AG09309 (cell line): ENCODE results near the gene CFAP206.

Experiments used
- DNase-seq: peaks from one replicate; pipeline ENCODE4 v3.0.0-alpha.2; 2010; ENCODE audit warnings: low read depth
- H3K4me3 ChIP-seq: 2 replicates; pipeline ENCODE4 v1.5.1; 2011; ENCODE audit warnings: mild to moderate bottlenecking, low read depth, low read length, moderate library complexity; ENCODE audit not compliant: control insufficient read depth
- TF ChIP-seq, protein P1 (sequence below): IDR thresholded peaks from 2 replicates; pipeline ENCODE4 v1.5.1; 2011; ENCODE audit warnings: mild to moderate bottlenecking, low read depth, low read length, inconsistent platforms; ENCODE audit not compliant: insufficient read depth, control insufficient read depth; ENCODE audit errors: missing control alignments

CFAP206 gene

DNA sequence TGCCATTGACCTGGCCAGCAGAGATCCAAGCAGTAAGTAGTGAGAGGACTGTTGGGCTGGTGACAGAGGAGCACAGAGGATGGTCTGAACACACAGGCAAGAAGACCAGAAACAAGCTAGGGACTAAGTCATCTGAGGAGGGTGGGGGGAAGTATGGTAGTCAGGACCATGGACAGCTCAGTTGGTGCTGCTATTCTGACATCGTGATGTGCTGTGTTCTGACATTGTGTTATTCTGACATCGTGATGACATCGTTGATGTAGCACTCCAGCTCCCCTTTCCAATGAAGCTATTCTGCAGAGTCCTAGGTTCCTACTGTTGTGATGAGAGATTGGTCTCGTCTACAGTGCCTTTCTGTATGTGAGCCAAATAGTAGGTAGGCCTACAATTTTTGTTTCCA lies 28.7 kb downstream of the CFAP206 start:
- DNase-seq, result peak; percentile 17
- TF ChIP-seq, protein P1, sequence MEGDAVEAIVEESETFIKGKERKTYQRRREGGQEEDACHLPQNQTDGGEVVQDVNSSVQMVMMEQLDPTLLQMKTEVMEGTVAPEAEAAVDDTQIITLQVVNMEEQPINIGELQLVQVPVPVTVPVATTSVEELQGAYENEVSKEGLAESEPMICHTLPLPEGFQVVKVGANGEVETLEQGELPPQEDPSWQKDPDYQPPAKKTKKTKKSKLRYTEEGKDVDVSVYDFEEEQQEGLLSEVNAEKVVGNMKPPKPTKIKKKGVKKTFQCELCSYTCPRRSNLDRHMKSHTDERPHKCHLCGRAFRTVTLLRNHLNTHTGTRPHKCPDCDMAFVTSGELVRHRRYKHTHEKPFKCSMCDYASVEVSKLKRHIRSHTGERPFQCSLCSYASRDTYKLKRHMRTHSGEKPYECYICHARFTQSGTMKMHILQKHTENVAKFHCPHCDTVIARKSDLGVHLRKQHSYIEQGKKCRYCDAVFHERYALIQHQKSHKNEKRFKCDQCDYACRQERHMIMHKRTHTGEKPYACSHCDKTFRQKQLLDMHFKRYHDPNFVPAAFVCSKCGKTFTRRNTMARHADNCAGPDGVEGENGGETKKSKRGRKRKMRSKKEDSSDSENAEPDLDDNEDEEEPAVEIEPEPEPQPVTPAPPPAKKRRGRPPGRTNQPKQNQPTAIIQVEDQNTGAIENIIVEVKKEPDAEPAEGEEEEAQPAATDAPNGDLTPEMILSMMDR, result no peak
- H3K4me3 ChIP-seq, result no peak overlapping the region

DNA sequence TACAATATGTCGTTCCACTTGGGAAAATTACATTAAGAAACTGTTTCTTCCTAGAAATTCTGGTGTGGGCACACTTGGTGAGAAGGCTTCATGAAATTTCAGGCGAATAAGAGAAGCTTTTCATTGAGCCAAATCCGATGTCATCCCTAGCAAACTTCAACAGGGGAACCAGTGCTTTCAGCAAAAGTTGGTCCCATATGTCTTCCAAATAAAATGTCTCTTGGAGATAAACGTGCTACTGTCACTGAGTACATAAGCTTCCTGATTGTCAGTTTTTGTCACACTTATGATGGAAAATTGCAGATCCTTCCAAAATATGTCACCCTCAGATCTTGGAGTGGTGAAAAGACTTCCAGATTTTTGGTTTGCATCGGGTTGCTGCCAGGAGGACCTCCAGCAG lies 33.9 kb downstream of the CFAP206 start:
- TF ChIP-seq, protein P1, result no peak
- no peak overlapping the region for H3K4me3 ChIP-seq
- no peak for DNase-seq

DNA sequence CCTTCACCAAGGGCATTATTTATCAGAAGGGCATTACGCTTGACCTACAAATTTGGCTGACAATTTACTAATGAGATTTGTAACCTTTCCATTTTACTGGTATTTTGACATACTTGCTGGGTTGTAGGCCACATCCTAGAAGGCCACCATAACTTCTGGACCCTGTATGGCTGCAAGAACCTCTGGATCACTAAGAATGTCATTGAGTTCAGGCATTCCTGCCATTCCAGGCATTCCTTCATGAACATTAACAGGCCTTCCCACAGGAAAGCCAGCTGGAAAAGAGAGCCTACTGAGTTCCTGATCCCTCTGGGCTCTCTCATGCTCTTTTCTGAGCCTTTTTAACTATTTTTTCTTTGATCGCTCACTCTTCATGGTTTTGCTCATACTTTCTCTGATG lies 36.6 kb downstream of the CFAP206 start:
- no peak overlapping the region for H3K4me3 ChIP-seq
- TF ChIP-seq, protein P1, result no peak
- no peak for DNase-seq

DNA sequence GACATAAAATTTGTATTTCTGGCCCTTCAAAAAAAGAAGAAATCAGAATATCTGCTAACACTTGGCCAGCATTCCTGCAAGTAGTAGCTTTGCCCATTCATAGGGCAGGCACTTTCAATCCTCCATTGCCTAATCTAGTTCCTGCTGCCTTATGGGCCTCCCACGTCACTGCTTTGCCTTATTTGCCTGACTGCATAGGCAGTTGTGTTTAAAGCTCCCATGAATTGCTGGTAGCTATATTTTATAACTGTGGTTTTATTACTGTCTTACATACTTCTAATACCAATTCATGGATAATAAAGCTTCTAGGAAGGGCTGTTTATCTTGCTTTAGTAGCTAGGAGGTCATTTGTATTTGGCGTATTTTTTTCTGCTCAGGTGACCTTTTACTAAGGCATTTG lies 57.3 kb downstream of the CFAP206 start:
- H3K4me3 ChIP-seq, result no peak overlapping the region
- TF ChIP-seq, protein P1, result no peak
- DNase-seq, result no peak

DNA sequence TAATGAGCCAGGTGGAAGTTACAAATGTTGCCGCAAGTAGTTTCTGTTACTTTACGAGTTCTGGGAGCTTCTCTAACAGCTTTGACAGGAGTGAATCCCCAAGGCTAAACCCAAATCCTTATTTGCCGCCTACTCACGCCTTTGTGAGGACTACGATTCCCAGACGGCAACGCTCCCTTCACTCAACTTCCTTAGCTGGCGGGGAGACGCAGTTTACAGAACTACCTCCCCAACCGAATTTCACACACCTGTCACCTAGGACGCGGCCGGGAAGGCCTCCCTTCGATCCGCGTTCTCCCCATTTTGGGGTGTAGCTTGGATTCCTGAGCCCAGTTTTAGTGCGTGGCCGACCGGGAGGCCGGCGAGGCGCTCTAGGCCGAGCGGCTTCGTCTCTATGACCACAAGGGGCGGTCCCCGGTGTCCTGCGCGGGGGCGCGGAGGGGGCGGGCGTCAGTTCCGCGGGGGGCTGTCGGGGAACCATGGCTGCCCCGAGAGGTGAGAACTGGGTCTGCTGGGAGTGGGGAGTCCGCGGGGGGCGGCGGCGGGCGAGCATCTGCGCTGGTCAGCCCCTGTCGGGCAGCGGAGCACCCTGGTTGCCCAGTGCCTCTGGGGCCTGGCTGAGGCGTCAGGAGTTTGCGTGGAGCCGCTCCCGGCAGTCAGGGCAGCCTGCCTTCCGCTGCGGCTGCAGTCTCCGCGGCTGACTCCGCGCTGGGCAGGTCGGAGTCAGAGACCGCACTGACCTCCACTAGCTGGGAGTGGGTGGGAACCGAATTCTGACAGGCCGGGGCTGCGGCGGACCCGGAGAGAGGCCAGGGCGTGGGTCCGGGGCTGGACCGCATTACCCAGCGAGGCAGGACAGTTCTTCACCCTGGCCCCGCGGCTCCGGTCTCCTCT lies 65.0 kb downstream of the CFAP206 start, which contains the start of gene SLC35A1:
SLC35A1 (plus strand) TSS at position 450 of the 894 bp plus-strand sequence; CDS start at position 480, 30 bp downstream.
- TF ChIP-seq, protein P1, result no peak
- peak within 1 kb of the TSS; percentile 85 for H3K4me3 ChIP-seq
- peak; percentile 13 for DNase-seq

DNA sequence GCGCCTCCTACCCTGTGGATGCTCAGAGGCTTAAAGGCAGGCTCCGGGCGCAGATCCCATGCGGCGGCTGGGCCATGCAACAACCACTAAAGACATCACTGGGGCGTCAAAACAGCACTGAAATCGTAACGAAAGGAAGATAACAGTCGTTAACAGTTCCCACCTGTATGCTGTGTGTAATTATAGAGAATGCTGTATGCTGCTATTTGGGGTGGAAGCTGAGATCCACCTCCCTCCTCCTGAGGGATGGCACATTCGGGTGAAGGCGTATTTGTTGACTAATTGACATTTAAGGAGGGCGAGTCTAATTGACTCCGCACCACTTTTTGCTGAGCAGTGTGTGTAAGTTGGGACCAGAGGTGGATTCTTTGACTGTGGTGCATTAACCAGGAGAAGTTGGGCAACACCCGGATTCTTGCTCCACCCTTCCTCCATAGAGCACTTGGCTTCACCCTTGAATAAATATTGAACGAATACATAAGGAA lies 65.7 kb downstream of the CFAP206 start:
- DNase-seq, result peak; percentile 7
- H3K4me3 ChIP-seq, result peak overlapping the region; percentile 85
- TF ChIP-seq, protein P1, result no peak
